Heart right ventricle (tissue), 16 donors: ENCODE measurements around the gene TPM1. TPM values are rescaled to one million over a fixed set of nuclear protein-coding genes. Genes with fewer than 3 reads are reported as not detected.

Experiments
- ATAC-seq, 8 donors: fragments of 200-7000 bp; cut with Tn5 transposase; one replicate each; pipeline ENCODE4 v1.9.1; 2020; ENCODE audit warnings: mild to moderate bottlenecking in 8 of 8, moderate library complexity in 8 of 8, moderate number of reproducible peaks in 1 of 8
- DNase-seq, 2 donors: peaks; one replicate each; pipeline ENCODE4 v3.0.0-alpha.2; 2020
- H3K27ac ChIP-seq, 10 donors: fragments of 200-600 bp; sonication (generic) in 2 of 10; one replicate each; pipeline versions ENCODE4 v1.5.0 to v1.8.0; 2020 to 2022; ENCODE audit warnings: mild to moderate bottlenecking in 3 of 10
- H3K27me3 ChIP-seq, 7 donors: fragments of 200-600 bp; one replicate each; pipeline ENCODE4 v1.8.0; 2021 to 2022; ENCODE audit warnings: mild to moderate bottlenecking in 2 of 7
- H3K36me3 ChIP-seq, 9 donors: fragments of 200-600 bp; sonication (generic) in 1 of 9; one replicate each; pipeline versions ENCODE4 v1.5.0 to v1.8.0; 2020 to 2022; ENCODE audit warnings: mild to moderate bottlenecking in 2 of 9
- H3K4me1 ChIP-seq, 9 donors: fragments of 200-600 bp; sonication (generic) in 1 of 9; one replicate each; pipeline versions ENCODE4 v1.5.0 to v1.8.0; 2020 to 2022; ENCODE audit warnings: mild to moderate bottlenecking in 4 of 9
- H3K4me3 ChIP-seq, 10 donors: fragments of 200-600 bp; sonication (generic) in 2 of 10; one replicate each; pipeline versions ENCODE4 v1.5.0 to v1.8.0; 2020 to 2022; ENCODE audit warnings: mild to moderate bottlenecking in 7 of 10, moderate library complexity in 2 of 10
- H3K9me3 ChIP-seq, 11 donors: fragments of 200-600 bp in 10 of 11; sonication (generic) in 2 of 11; one replicate each; pipeline versions ENCODE4 v1.5.0 to v1.8.0; 2013 to 2022; ENCODE audit warnings: mild to moderate bottlenecking in 2 of 11, control low read depth in 1 of 11, moderate library complexity in 1 of 11
- WGBS, 2 donors: extraction: QIAGEN DNeasy Blood & Tissue Kit; methylation state at CpG; one replicate each; pipeline ENCODE4 v1.1.7; 2013; ENCODE audit warnings: inconsistent platforms in 1 of 2; 5-methylcytosine and 5-hydroxymethylcytosine counted together
- intact Hi-C, 10 donors: fragments of 100-400 bp; cut with DNase I; formaldehyde crosslinking; loops; one replicate each; pipeline versions ENCODE4 v1.11.1 to v1.14.2; 2022
- polyA plus RNA-seq, 2 donors: library from polyadenylated mRNA; stranded (reverse); fragments of 200-250 nt; gene quantifications; one replicate each; pipeline ENCODE4 v1.2.3, GENCODE V29; 2013
- total RNA-seq, 10 donors: library from RNA; stranded (reverse); fragmentation: NEBNext Ultra II Directional in 3 of 10; extraction: Animal tissue kit (Norgen Biotek cat#: 25700) in 3 of 10; gene quantifications; one replicate each; pipeline versions ENCODE4 v1.2.1 to v1.2.4, GENCODE V29; 2021 to 2023
- TF ChIP-seq, protein P1 (sequence below), 9 donors: fragments of 200-600 bp; sonication (generic) in 2 of 9; IDR thresholded peaks; one replicate each; pipeline versions ENCODE4 v1.5.0 to v1.8.0; 2021 to 2022; ENCODE audit warnings: antibody characterized with exemption in 9 of 9, mild to moderate bottlenecking in 5 of 9, moderate library complexity in 1 of 9
- donor health status: Arrhythmogenic right ventricular cardiomyopathy.
- donor health status: ischemic (EF 13 %, LVEDD 7.1; RV severe dilation, severe dysfunction).
- donor health status: healthy with polysubstance abuse.
- donor health status: DM: no; HTN: yes; CAD: no.
- donor health status: DM: no; HTN: no; CAD: no.
- donor health status: ischemic (EF 25% LVEDD 6.9; RV normal size, moderate dysfunction).
- donor health status: ischemic (EF 25% LVEDD 5.7; RV mildly dilated, moderate dysfunction).
- donor health status: healthy.
- donor health status: DM: yes; HTN: yes; CAD: no.
- donor health status: Ischemic cardiomyopathy.
- donor health status: ischemic (EF 35%, LVEDD 5.7; RV mildly dilated, moderate dysfunction).
- donor health status: nonischemic (EF 11% LVEDD 7.7; RV severe dilation, severe dysfunction).
- donor health status: DM: yes; HTN: yes; CAD: no.
- donor health status: PGD.
- donor health status: ischemic (EF 29% LVEDD 5.4; RV normal size, mild dysfunction).
- donor health status: nonischemic (EF 23%, LVEDD 6.1; RV moderate dilation, normal function).

The TPM1 gene
- total and polyA plus RNA-seq, 12 donors: 10,066 to 18,091 (median 14,403) TPM

- TF ChIP-seq, protein P1, sequence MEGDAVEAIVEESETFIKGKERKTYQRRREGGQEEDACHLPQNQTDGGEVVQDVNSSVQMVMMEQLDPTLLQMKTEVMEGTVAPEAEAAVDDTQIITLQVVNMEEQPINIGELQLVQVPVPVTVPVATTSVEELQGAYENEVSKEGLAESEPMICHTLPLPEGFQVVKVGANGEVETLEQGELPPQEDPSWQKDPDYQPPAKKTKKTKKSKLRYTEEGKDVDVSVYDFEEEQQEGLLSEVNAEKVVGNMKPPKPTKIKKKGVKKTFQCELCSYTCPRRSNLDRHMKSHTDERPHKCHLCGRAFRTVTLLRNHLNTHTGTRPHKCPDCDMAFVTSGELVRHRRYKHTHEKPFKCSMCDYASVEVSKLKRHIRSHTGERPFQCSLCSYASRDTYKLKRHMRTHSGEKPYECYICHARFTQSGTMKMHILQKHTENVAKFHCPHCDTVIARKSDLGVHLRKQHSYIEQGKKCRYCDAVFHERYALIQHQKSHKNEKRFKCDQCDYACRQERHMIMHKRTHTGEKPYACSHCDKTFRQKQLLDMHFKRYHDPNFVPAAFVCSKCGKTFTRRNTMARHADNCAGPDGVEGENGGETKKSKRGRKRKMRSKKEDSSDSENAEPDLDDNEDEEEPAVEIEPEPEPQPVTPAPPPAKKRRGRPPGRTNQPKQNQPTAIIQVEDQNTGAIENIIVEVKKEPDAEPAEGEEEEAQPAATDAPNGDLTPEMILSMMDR (IDR thresholded peaks at IDR 0.05): no peak
- 94% methylated on average over 5 of the region's 5 CpGs for WGBS, 2 donors
- Histone ChIP-seq H3K27me3 (peaks cover 0 to 49% (median 0%) of the 10 kb centered on the region in 7 donors), H3K4me1 (peaks cover 0 to 39% (median 10%) of the 10 kb centered on the region in 9 donors), H3K27ac (no peak overlapping the region), H3K4me3 (no peak overlapping the region), H3K36me3 (peaks cover 0 to 14% (median 3%) of the 10 kb centered on the region in 9 donors), H3K9me3 (no peaks in the 10 kb centered on the region)
- DNase-seq (no peak), ATAC-seq (no peak)
- intact Hi-C loops: loop anchor here in 3 of 10 donors (5.0 to 10.0 kb wide), 3 partner anchors 37 to 194 kb away; no protein-coding TSS in a partner anchor
Observed at GRCh38 chr15:63038926-63039673, 3.4 kb upstream of the TPM1 start.

GRCh38 chr15:63039811-63040210 lies 2.7 kb upstream of the TPM1 start:
- ATAC-seq (no peak), DNase-seq (no peak)
- peaks cover 0 to 56% (median 0%) of the 10 kb centered on the region in 7 donors for H3K27me3 ChIP-seq
- TF ChIP-seq, protein P1 (IDR thresholded peaks at IDR 0.05): no peak
- peak overlapping the region in 2 of 10 donors; percentile 98 for H3K27ac ChIP-seq
- H3K4me3 ChIP-seq: no peak overlapping the region
- intact Hi-C loops: loop anchor here in 8 of 10 donors (2.0 to 10.0 kb wide), 11 partner anchors 38 to 365 kb away; no protein-coding TSS in a partner anchor
- peaks cover 0 to 18% (median 5%) of the 10 kb centered on the region in 9 donors for H3K36me3 ChIP-seq
- H3K9me3 ChIP-seq: no peaks in the 10 kb centered on the region
- WGBS, 2 donors: 91 to 93% methylated on average over 4 of the region's 4 CpGs
- peaks cover 0 to 39% (median 12%) of the 10 kb centered on the region in 9 donors for H3K4me1 ChIP-seq

DNA sequence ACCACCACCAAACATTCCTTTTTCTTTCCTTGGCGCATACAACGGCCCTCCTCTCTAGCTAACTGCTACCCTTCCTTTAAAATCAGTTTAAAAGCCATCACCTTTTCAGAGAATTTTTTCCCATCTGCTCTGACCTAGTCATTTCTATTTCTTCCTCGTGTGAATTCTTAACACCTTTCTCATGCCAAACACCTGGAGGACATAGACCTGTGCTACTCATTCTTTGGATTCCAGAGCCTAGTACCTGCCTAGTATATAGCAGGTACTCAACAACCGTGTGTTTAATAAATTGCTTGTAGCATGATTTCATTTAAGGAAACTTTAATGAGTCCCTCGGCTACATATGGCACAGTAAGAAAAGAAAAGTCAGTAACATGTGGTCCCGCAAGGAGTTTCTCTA lies 2.0 kb upstream of the TPM1 start:
- no peak overlapping the region for H3K4me3 ChIP-seq
- H3K4me1 ChIP-seq: peaks cover 0 to 32% (median 9%) of the 10 kb centered on the region in 9 donors
- 75 to 80% methylated on average over 6 of the region's 6 CpGs for WGBS, 2 donors
- TF ChIP-seq, protein P1 (IDR thresholded peaks at IDR 0.05): no peak
- H3K9me3 ChIP-seq: no peaks in the 10 kb centered on the region
- intact Hi-C loops: loop anchor here in 7 of 10 donors (2.0 to 10.0 kb wide), 8 partner anchors 98 to 364 kb away; no protein-coding TSS in a partner anchor
- peaks cover 0 to 63% (median 0%) of the 10 kb centered on the region in 7 donors for H3K27me3 ChIP-seq
- no peak for DNase-seq
- peaks cover 0 to 18% (median 11%) of the 10 kb centered on the region in 9 donors for H3K36me3 ChIP-seq
- ATAC-seq: no peak
- peak overlapping the region in 9 of 10 donors; percentile 90 to 100 (median 98) for H3K27ac ChIP-seq

- DNase-seq (no peak), ATAC-seq (peak in 6 of 8 donors; percentile 9 to 32 (median 27))
- peak overlapping the region; percentile 90 to 100 (median 98) for H3K27ac ChIP-seq
- TF ChIP-seq, protein P1 (IDR thresholded peaks at IDR 0.05): no peak
- intact Hi-C loops: loop anchor here in 7 of 10 donors (2.0 to 10.0 kb wide), 8 partner anchors 99 to 364 kb away; no protein-coding TSS in a partner anchor
- H3K4me1 ChIP-seq: peaks cover 0 to 30% (median 9%) of the 10 kb centered on the region in 9 donors
- peaks cover 0 to 67% (median 0%) of the 10 kb centered on the region in 7 donors for H3K27me3 ChIP-seq
- peaks cover 0 to 18% (median 14%) of the 10 kb centered on the region in 9 donors for H3K36me3 ChIP-seq
- WGBS, 2 donors: 31 to 41% methylated on average over 6 of the region's 6 CpGs
- peak overlapping the region; percentile 66 to 92 (median 80) for H3K4me3 ChIP-seq
- no peaks in the 10 kb centered on the region for H3K9me3 ChIP-seq
Observed at GRCh38 chr15:63040954-63041353, 1.6 kb upstream of the TPM1 start.
